B cell (primary cell): ENCODE results near the gene PLXDC1. TPM values are rescaled to one million over a fixed set of nuclear protein-coding genes. Genes with fewer than 3 reads are reported as not detected.

Source experiments
- ATAC-seq: fragments of 200-7000 bp; cut with Tn5 transposase; one replicate; pipeline ENCODE4 v1.10.0; 2021; ENCODE audit warnings: low read depth, mild to moderate bottlenecking, moderate number of reproducible peaks, moderate library complexity
- CTCF ChIA-PET: fragments of 350-600 bp; sonication (Branson Sonifier 250); formaldehyde crosslinking; loops from one replicate; lab custom pipeline; 2021; ENCODE audit warnings: antibody characterized with exemption, inconsistent platforms; lab: Charles Lee
- POLR2A ChIA-PET: fragments of 350-600 bp; sonication (Branson Sonifier 250); formaldehyde crosslinking; loops from one replicate; lab custom pipeline; 2021; ENCODE audit warnings: antibody characterized with exemption; lab: Charles Lee
- DNase-seq: peaks from one replicate; pipeline ENCODE4 v3.0.0; 2013
- H2AFZ ChIP-seq: 2 replicates; pipeline ENCODE4 v1.6.1; 2012; ENCODE audit warnings: mild to moderate bottlenecking, low read depth, low read length; ENCODE audit not compliant: insufficient read depth, poor library complexity, severe bottlenecking
- H3K27ac ChIP-seq, 2 donors: 1 replicate in 1 of 2; 2 replicates in 1 of 2; pipeline ENCODE4 v1.5.1; 2012 to 2013; ENCODE audit warnings: low read length in 2 of 2, mild to moderate bottlenecking in 2 of 2, moderate library complexity in 1 of 2
- H3K27me3 ChIP-seq, 4 experiments: fragments of 200-600 bp in 1 of 4; sonication (generic) in 1 of 4; replicated peaks in 1 of 4; 1 replicate in 2 of 4; 2 replicates in 2 of 4; pipeline versions ENCODE4 v1.6.1 to v1.7.0; 2013 to 2016; ENCODE audit warnings: low read length in 3 of 4, mild to moderate bottlenecking in 2 of 4, mixed read lengths in 1 of 4, moderate library complexity in 1 of 4; ENCODE audit not compliant: insufficient read depth in 4 of 4, control insufficient read depth in 3 of 4; ENCODE audit errors: control extremely low read depth in 1 of 4
- H3K36me3 ChIP-seq, 2 experiments: replicated peaks in 1 of 2; 1 replicate in 1 of 2; 2 replicates in 1 of 2; pipeline versions ENCODE4 v1.6.1 to v1.7.1; 2013; ENCODE audit warnings: low read length in 1 of 2; ENCODE audit not compliant: insufficient read depth in 2 of 2, control insufficient read depth in 1 of 2; ENCODE audit errors: control extremely low read depth in 1 of 2, extremely low read depth in 1 of 2
- H3K4me1 ChIP-seq, 2 donors: fragments of 200-600 bp in 1 of 2; sonication (generic) in 1 of 2; 1 replicate in 1 of 2; 2 replicates in 1 of 2; pipeline versions ENCODE4 v1.5.1 to v1.6.1; 2013 to 2017; ENCODE audit warnings: low read length in 2 of 2; ENCODE audit not compliant: control insufficient read depth in 2 of 2, insufficient read depth in 2 of 2
- H3K4me2 ChIP-seq: replicated peaks from 2 replicates; pipeline ENCODE3; 2012; ENCODE audit warnings: mild to moderate bottlenecking, low read depth, low read length; ENCODE audit not compliant: poor library complexity, severe bottlenecking
- H3K4me3 ChIP-seq, 5 experiments: fragments of 200-600 bp in 1 of 5; sonication (generic) in 1 of 5; 1 replicate in 3 of 5; 2 replicates in 2 of 5; pipeline versions ENCODE4 v1.5.1 to v1.7.0; 2011 to 2016; ENCODE audit warnings: low read length in 4 of 5, mild to moderate bottlenecking in 4 of 5, low read depth in 2 of 5, control low read depth in 1 of 5, moderate library complexity in 1 of 5; ENCODE audit not compliant: insufficient read depth in 1 of 5; ENCODE audit errors: control extremely low read depth in 1 of 5, extremely low read depth in 1 of 5
- H3K79me2 ChIP-seq: fragments of 200-600 bp; sonication (generic); one replicate; pipeline ENCODE4 v1.6.0; 2016; ENCODE audit warnings: low read length; ENCODE audit not compliant: control insufficient read depth, insufficient read depth
- H3K9ac ChIP-seq: fragments of 200-600 bp; sonication (generic); 2 replicates; pipeline ENCODE4 v1.6.1; 2017; ENCODE audit warnings: mild to moderate bottlenecking, low read length, moderate library complexity
- H3K9me3 ChIP-seq, 3 donors: one replicate each; pipeline versions ENCODE4 v1.6.1 to v1.7.1; 2013; ENCODE audit warnings: low read length in 2 of 3; ENCODE audit not compliant: control insufficient read depth in 2 of 3, insufficient read depth in 1 of 3; ENCODE audit errors: control extremely low read depth in 1 of 3
- H4K20me1 ChIP-seq: 2 replicates; pipeline ENCODE4 v1.6.0; 2012; ENCODE audit warnings: mild to moderate bottlenecking, low read length; ENCODE audit not compliant: insufficient read depth, control insufficient read depth, poor library complexity, severe bottlenecking
- H3K27ac Mint-ChIP-seq: one replicate; pipeline ENCODE4 v1.8.0; 2021; ENCODE audit warnings: mixed read lengths
- H3K27me3 Mint-ChIP-seq: one replicate; pipeline ENCODE4 v1.8.0; 2021; ENCODE audit warnings: mixed read lengths
- H3K4me1 Mint-ChIP-seq: one replicate; pipeline ENCODE4 v1.8.0; 2021; ENCODE audit warnings: mixed read lengths
- H3K4me3 Mint-ChIP-seq: one replicate; pipeline ENCODE4 v1.8.0; 2021; ENCODE audit warnings: mixed read lengths
- H3K9me3 Mint-ChIP-seq: one replicate; pipeline ENCODE4 v1.8.0; 2022; ENCODE audit warnings: mixed read lengths; ENCODE audit not compliant: insufficient read depth
- CTCF ChIP-seq: fragments of 200-600 bp; IDR thresholded peaks from one replicate; pipeline ENCODE4 v1.8.0; 2022; ENCODE audit warnings: antibody characterized with exemption, mild to moderate bottlenecking
- EZH2 ChIP-seq: IDR thresholded peaks from 2 replicates; pipeline ENCODE4 v1.6.1; 2012; ENCODE audit warnings: borderline replicate concordance, low read depth, mild to moderate bottlenecking, moderate library complexity, low read length; ENCODE audit not compliant: insufficient read depth, poor library complexity, severe bottlenecking
- WGBS: methylation state at CpG from one replicate; pipeline ENCODE4 v1.1.5; 2013; ENCODE audit warnings: missing lambda C conversion rate; ENCODE audit not compliant: insufficient coverage; 5-methylcytosine and 5-hydroxymethylcytosine counted together
- intact Hi-C: fragments of 100-400 bp; cut with micrococcal nuclease; formaldehyde crosslinking; loops from one replicate; pipeline ENCODE4 v1.10.0; 2022
- polyA plus RNA-seq: library from polyadenylated mRNA; depleted of rRNA; stranded (reverse); fragments of >200 nt; gene quantifications from 2 replicates; pipeline ENCODE4 v1.2.3, GENCODE V29; 2012
- total RNA-seq, 2 donors: library from RNA; stranded (reverse); fragments of 120-200 nt in 1 of 2; gene quantifications; 1 replicate in 1 of 2; 2 replicates in 1 of 2; pipeline versions ENCODE4 v1.2.3 to v1.2.4, GENCODE V29; 2013 to 2022

PLXDC1 gene
- total and polyA plus RNA-seq, 2 donors (not counting 1 experiment from before 2014, with no cell fraction given), result 0.69 TPM; not detected in 1

GRCh38 chr17:39097537-39097936 lies 53.9 kb downstream of the PLXDC1 start:
- no peak overlapping the region for H3K27ac ChIP-seq
- H3K9ac ChIP-seq, result no peak overlapping the region
- DNase-seq, result no peak
- TF ChIP-seq EZH2 (no peak), CTCF (no peak)
- H3K4me1 Mint-ChIP-seq, result peaks cover 55% of the 10 kb centered on the region
- H3K79me2 ChIP-seq, result no peaks in the 10 kb centered on the region
- intact Hi-C loops, result no loop called here
- H3K27ac Mint-ChIP-seq, result no peak overlapping the region
- ChIA-PET POLR2A (interaction anchor here (0.7 kb wide), 1 partner anchor 226 kb away, joined by 4 read pairs; no protein-coding TSS in a partner anchor), CTCF (no interaction called here)
- H4K20me1 ChIP-seq, result no peaks in the 10 kb centered on the region
- no peaks in the 10 kb centered on the region for H3K36me3 ChIP-seq
- H2AFZ ChIP-seq, result no peak overlapping the region
- H3K4me3 Mint-ChIP-seq, result no peak overlapping the region
- H3K27me3 ChIP-seq, result peaks cover 0 to 24% (median 9%) of the 10 kb centered on the region in 4 experiments
- H3K4me2 ChIP-seq, result no peak overlapping the region
- peaks cover 22% of the 10 kb centered on the region for H3K27me3 Mint-ChIP-seq
- ATAC-seq, result no peak
- peaks cover 38 to 49% of the 10 kb centered on the region in 2 donors for H3K4me1 ChIP-seq
- no peaks in the 10 kb centered on the region for H3K9me3 Mint-ChIP-seq
- peaks cover 0 to 8% (median 0%) of the 10 kb centered on the region in 3 donors for H3K9me3 ChIP-seq
- 93% methylated on average over 3 of the region's 7 CpGs for WGBS
- H3K4me3 ChIP-seq, result no peak overlapping the region

- Histone ChIP-seq H3K4me2 (peak overlapping the region; percentile 60), H2AFZ (peak overlapping the region; percentile 2), H3K36me3 (no peaks in the 10 kb centered on the region), H3K9me3 (peaks cover 0 to 8% (median 0%) of the 10 kb centered on the region in 3 donors), H3K4me3 (no peak overlapping the region), H3K27me3 (peaks cover 0 to 24% (median 9%) of the 10 kb centered on the region in 4 experiments), H3K27ac (no peak overlapping the region), H4K20me1 (no peaks in the 10 kb centered on the region), H3K9ac (no peak overlapping the region), H3K79me2 (no peaks in the 10 kb centered on the region), H3K4me1 (peaks cover 42 to 51% of the 10 kb centered on the region in 2 donors)
- POLR2A ChIA-PET, result no interaction called here
- WGBS, result 63% methylated on average over 2 of the region's 2 CpGs
- no peak overlapping the region for H3K27ac Mint-ChIP-seq
- no peak for ATAC-seq
- no peak overlapping the region for H3K4me3 Mint-ChIP-seq
- no peak for DNase-seq
- H3K27me3 Mint-ChIP-seq, result peaks cover 22% of the 10 kb centered on the region
- TF ChIP-seq EZH2 (no peak), CTCF (no peak)
- CTCF ChIA-PET, result no interaction called here
- peaks cover 59% of the 10 kb centered on the region for H3K4me1 Mint-ChIP-seq
- H3K9me3 Mint-ChIP-seq, result no peaks in the 10 kb centered on the region
- intact Hi-C loops, result no loop called here
These were observed 54.3 kb downstream of the PLXDC1 start for GRCh38 chr17:39097150-39097519.
